ENCODE data around the gene PIP4K2A. TPM values are rescaled to one million over a fixed set of nuclear protein-coding genes. Genes with fewer than 3 reads are reported as not detected.

Gene PIP4K2A
- total RNA-seq, 1 donor from 2014 or later, result 67.6 TPM

DNA sequence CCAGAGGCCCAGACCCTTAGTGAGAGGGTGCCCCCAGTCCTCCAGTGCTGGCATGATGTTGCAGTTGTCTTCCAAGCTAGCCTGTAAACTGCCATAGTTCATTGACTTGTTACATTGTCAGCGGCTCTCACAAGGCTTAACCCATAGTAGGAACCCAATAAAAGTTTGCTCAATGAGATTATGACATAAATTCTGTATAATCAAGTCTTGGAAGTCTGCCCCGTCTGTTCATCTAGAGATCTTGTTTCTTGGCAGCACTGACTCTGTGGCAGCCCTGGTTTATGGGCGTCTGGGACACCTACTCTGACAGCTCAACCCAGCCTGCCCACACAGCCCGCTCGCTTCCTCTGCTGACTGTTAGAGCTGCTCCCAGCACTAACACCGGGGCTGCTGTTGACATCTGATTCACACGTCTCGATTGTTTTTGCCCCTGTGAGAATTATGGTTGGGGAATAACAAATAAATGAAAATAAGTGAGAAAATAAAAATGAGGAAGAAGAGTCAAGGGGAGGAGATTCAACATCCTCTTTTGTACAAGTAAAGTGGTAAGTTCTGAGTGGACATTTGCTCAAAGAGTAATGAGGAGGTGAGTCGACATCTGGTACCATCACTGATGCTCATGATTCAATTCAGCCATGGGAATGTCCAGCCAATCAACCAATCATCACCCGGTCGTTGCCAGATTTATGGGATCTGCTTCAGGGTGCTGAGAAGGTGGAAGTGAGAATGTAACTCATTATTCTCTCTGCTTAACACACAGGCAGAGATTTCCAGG, 208.3 kb downstream of the PIP4K2A start:
- TF ChIP-seq, protein P1, sequence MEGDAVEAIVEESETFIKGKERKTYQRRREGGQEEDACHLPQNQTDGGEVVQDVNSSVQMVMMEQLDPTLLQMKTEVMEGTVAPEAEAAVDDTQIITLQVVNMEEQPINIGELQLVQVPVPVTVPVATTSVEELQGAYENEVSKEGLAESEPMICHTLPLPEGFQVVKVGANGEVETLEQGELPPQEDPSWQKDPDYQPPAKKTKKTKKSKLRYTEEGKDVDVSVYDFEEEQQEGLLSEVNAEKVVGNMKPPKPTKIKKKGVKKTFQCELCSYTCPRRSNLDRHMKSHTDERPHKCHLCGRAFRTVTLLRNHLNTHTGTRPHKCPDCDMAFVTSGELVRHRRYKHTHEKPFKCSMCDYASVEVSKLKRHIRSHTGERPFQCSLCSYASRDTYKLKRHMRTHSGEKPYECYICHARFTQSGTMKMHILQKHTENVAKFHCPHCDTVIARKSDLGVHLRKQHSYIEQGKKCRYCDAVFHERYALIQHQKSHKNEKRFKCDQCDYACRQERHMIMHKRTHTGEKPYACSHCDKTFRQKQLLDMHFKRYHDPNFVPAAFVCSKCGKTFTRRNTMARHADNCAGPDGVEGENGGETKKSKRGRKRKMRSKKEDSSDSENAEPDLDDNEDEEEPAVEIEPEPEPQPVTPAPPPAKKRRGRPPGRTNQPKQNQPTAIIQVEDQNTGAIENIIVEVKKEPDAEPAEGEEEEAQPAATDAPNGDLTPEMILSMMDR (IDR thresholded peaks at IDR 0.05), result no peak
- Histone ChIP-seq H3K27me3 (ENCODE audit: low read depth) (no peaks in the 10 kb centered on the region), H3K9me3 (no peaks in the 10 kb centered on the region), H3K27ac (no peak overlapping the region), H3K4me3 (no peak overlapping the region), H3K36me3 (no peaks in the 10 kb centered on the region), H3K4me1 (no peaks in the 10 kb centered on the region)
- DNase-seq, result no peak
- intact Hi-C loops (cut with DNase I), result no loop called here
- peak; percentile 51 to 57 for ATAC-seq

DNA sequence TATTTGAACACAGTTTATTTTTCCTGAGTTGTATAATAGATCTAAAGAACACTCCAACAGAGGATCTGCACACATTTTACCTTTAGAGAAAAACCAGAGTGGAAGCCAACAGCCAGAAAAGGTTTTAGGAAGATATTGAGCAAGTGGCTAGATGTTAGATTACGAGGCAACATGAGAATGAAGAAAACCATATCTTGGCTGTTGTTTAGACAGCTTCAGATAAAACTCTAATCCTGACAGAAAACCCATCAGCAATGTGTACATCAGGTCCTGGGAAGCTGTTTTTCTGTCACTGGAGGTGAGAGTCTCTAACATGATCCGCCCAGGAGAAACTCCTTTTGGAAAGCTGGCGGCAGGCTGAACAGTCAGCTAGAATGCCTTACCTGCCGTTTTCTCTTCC, 209.6 kb downstream of the PIP4K2A start:
- no peaks in the 10 kb centered on the region for H3K4me1 ChIP-seq
- H3K36me3 ChIP-seq, result no peaks in the 10 kb centered on the region
- H3K4me3 ChIP-seq, result no peak overlapping the region
- ATAC-seq (no peak), DNase-seq (no peak)
- no peaks in the 10 kb centered on the region for H3K9me3 ChIP-seq
- no peak overlapping the region for H3K27ac ChIP-seq
- TF ChIP-seq, protein P1 (IDR thresholded peaks at IDR 0.05), result no peak
- intact Hi-C loops (cut with DNase I), result no loop called here
- H3K27me3 ChIP-seq (ENCODE audit: low read depth), result no peaks in the 10 kb centered on the region

DNA sequence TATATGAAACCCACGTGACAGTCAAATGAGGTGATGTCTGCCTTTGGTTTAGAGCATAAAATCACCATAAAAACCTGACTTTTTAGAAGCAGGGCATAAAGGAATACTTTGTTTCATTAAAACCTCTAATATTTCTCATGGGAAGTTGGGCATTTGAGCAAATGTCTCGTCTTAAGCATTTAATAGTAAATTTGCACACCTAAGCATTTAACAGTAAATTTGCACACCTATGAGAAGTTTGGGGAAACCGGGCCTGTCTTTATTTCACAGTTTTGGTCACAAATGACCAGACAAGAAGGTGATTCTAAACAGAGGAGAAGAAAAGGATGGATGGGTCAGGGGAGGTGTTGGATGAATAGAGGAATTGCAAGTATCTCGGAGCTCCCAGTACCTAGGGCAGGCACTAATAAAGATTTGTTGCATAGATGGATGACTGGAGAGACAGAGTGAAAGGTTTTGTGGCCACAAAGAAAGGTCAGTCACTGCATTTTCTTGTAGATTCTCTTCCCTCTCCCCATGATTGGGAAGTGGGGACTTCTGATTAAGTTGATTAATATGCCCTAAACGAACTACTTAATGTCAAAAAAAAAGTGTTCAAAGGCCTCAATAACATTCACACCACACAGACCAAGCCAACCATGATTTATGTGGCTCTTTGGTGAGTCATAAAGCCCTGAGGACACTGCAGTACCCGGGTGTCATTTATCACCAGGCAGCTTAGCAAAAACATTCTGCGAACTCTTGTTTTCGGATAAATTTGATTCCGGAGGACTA, 210.9 kb downstream of the PIP4K2A start:
- no peaks in the 10 kb centered on the region for H3K4me1 ChIP-seq
- no peak for DNase-seq
- intact Hi-C loops (cut with DNase I), result no loop called here
- ATAC-seq, result no peak
- H3K4me3 ChIP-seq, result no peak overlapping the region
- TF ChIP-seq, protein P1 (IDR thresholded peaks at IDR 0.05), result no peak
- no peaks in the 10 kb centered on the region for H3K9me3 ChIP-seq
- H3K27ac ChIP-seq, result no peak overlapping the region
- H3K36me3 ChIP-seq, result no peaks in the 10 kb centered on the region
- H3K27me3 ChIP-seq (ENCODE audit: low read depth), result no peaks in the 10 kb centered on the region

DNA sequence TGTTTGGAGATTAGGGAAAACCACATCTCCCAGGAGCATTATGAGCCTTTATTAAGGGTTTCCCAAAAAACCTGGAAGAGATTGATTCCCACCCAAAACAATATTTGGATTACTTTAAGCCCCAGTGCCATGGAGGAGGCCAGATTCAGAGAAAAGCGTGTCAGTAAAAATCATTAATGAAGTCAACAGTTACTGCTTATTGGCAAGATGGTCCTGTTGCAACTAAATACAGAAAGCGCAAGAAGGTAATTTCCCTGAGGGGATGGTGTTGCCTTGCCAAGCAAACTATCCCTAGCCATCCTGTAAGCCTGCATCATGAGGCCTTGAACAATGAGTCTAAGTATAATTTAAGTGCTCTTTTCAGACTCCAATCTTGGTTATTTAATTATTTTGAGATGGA, 212.5 kb downstream of the PIP4K2A start:
- Histone ChIP-seq H3K36me3 (no peaks in the 10 kb centered on the region), H3K4me1 (no peaks in the 10 kb centered on the region), H3K9me3 (no peaks in the 10 kb centered on the region), H3K27me3 (ENCODE audit: low read depth) (no peaks in the 10 kb centered on the region), H3K4me3 (no peak overlapping the region), H3K27ac (no peak overlapping the region)
- TF ChIP-seq, protein P1 (IDR thresholded peaks at IDR 0.05), result no peak
- no peak for ATAC-seq
- no peak for DNase-seq
- intact Hi-C loops (cut with DNase I), result no loop called here

DNA sequence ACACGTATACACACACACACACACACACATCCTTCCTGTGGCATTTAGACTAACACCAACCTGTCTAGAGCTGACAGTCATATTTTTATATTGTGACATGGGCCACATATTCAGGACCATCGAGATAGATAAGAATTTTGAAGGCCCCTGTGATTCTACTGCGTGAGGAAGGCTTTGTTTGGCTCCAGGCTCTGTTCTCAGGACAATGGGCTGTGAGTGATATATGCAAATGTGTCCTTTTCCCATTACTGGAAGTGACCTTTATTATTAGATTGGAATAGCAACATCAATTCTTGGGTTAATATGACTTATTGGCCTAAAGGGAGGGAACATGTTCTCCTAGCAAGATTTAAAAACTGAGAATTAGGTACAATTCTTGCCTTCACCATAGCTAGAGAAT, 213.0 kb downstream of the PIP4K2A start:
- intact Hi-C loops (cut with DNase I), result no loop called here
- DNase-seq (no peak), ATAC-seq (no peak)
- H3K4me1 ChIP-seq, result no peaks in the 10 kb centered on the region
- H3K27me3 ChIP-seq (ENCODE audit: low read depth), result no peaks in the 10 kb centered on the region
- TF ChIP-seq, protein P1 (IDR thresholded peaks at IDR 0.05), result no peak
- no peak overlapping the region for H3K27ac ChIP-seq
- H3K36me3 ChIP-seq, result no peaks in the 10 kb centered on the region
- no peaks in the 10 kb centered on the region for H3K9me3 ChIP-seq
- H3K4me3 ChIP-seq, result no peak overlapping the region

Data from lower lobe of right lung (tissue), 2 donors.